Esophagus (tissue), 2 donors: Measurements from ENCODE around the gene C4A. TPM values are rescaled to one million over a fixed set of nuclear protein-coding genes. Genes with fewer than 3 reads are reported as not detected.
"Not testable (repeated sequence)": the region's sequence is repeated elsewhere in the genome, so short reads cannot be mapped to it uniquely, and the experiment has no call there.

Source experiments
- H3K27ac ChIP-seq, 2 donors: one replicate each; pipeline ENCODE4 v1.5.1; 2013; ENCODE audit warnings: low read depth in 2 of 2, mild to moderate bottlenecking in 2 of 2, inconsistent platforms in 1 of 2, low read length in 1 of 2, moderate library complexity in 1 of 2
- H3K27me3 ChIP-seq, 2 donors: one replicate each; pipeline ENCODE4 v1.6.1; 2013; ENCODE audit warnings: low read length in 2 of 2, control low read depth in 1 of 2, mild to moderate bottlenecking in 1 of 2; ENCODE audit not compliant: insufficient read depth in 2 of 2, control insufficient read depth in 1 of 2
- H3K36me3 ChIP-seq, 2 donors: one replicate each; pipeline ENCODE4 v1.6.1; 2013; ENCODE audit warnings: low read length in 1 of 2; ENCODE audit not compliant: control insufficient read depth in 2 of 2, insufficient read depth in 2 of 2
- H3K4me1 ChIP-seq, 2 donors: one replicate each; pipeline ENCODE4 v1.6.1; 2013; ENCODE audit warnings: low read length in 1 of 2; ENCODE audit not compliant: control insufficient read depth in 2 of 2, insufficient read depth in 2 of 2
- H3K4me3 ChIP-seq, 2 donors: one replicate each; pipeline ENCODE4 v1.5.1; 2013; ENCODE audit warnings: low read length in 2 of 2, mild to moderate bottlenecking in 2 of 2, low read depth in 1 of 2, moderate library complexity in 1 of 2
- H3K9me3 ChIP-seq, 2 donors: one replicate each; pipeline ENCODE4 v1.6.1; 2013; ENCODE audit warnings: mild to moderate bottlenecking in 2 of 2, low read depth in 1 of 2, low read length in 1 of 2, moderate library complexity in 1 of 2; ENCODE audit not compliant: control insufficient read depth in 2 of 2, insufficient read depth in 1 of 2
- WGBS, 2 donors: extraction: QIAGEN DNeasy Blood & Tissue Kit; methylation state at CpG; one replicate each; pipeline ENCODE4 v1.1.7; 2013; 5-methylcytosine and 5-hydroxymethylcytosine counted together
- polyA plus RNA-seq, 2 donors: library from polyadenylated mRNA; stranded (reverse); fragments of 200-250 nt; gene quantifications; one replicate each; pipeline ENCODE4 v1.2.3, GENCODE V29; 2013
- donor health status: healthy with polysubstance abuse.
- donor health status: Bipolar disorder and iron deficiency.

The C4A gene
- polyA plus RNA-seq, 2 donors, result 6.9 to 13.1 TPM

- Histone ChIP-seq H3K9me3 (no peaks in the 10 kb centered on the region), H3K27me3 (no peaks in the 10 kb centered on the region), H3K4me1 (peaks cover 0 to 1% of the 10 kb centered on the region in 2 donors), H3K4me3 (no peak overlapping the region), H3K27ac (no peak overlapping the region), H3K36me3 (peaks cover 0 to 7% of the 10 kb centered on the region in 2 donors)
- WGBS, 2 donors, result 95% methylated on average over 12 of the region's 12 CpGs
These were observed 3.9 kb upstream of the C4A start for GRCh38 chr6:31977816-31978431.

DNA sequence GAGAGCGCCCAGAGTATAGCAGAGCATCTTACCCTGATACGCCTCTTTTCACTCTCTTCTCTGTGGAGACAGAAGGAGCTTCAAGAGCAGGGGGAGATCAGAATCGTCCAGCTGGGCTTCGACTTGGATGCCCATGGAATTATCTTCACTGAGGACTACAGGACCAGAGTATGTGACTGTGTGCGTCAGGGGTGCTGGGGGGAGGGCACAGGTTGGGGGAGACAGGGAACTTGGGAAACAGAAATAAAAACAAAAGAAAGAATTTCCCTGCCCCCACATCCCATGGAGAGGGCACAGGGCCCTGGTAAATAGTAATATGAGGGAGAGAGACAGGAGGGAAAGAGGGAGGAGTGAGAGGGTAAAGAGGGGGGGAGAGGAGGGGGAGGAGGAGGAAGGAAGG is 3.0 kb upstream of the C4A start:
- no peaks in the 10 kb centered on the region for H3K27me3 ChIP-seq
- H3K9me3 ChIP-seq, result no peaks in the 10 kb centered on the region
- H3K27ac ChIP-seq, result no peak overlapping the region
- no peak overlapping the region for H3K4me3 ChIP-seq
- peaks cover 0 to 7% of the 10 kb centered on the region in 2 donors for H3K36me3 ChIP-seq
- WGBS, 2 donors, result 84 to 92% methylated on average over 5 of the region's 5 CpGs
- H3K4me1 ChIP-seq, result no peaks in the 10 kb centered on the region

DNA sequence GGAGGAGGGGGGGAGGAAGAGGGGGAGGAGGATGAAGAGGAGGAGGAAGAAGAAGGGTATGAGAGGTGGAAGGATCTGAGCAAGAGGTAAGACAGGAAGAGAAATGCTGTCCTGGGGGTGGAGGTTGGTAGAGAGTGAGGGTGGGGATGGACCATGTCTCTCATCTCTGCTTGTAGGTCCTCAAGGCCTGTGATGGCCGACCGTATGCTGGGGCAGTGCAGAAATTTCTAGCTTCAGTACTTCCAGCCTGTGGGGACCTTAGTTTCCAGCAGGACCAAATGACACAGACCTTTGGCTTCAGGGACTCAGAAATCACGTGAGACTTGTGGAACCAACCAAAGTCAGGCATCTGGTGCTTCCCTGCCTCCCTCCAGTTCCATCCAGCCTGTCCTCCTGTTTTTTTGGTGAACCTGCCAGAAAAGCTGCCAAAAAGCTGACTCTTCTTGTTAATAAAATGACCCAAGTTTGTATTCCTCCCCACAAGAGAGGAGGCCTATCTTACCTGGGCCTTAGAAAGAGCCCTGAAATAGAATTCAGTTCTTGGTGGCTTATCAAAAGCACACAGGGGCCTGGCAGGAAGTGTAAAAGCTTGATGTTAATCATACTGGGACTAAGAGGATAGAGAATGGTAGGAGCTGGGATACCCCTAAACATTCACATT is 2.5 kb upstream of the C4A start:
- no peak overlapping the region for H3K27ac ChIP-seq
- no peaks in the 10 kb centered on the region for H3K9me3 ChIP-seq
- 90 to 92% methylated on average over 3 of the region's 3 CpGs for WGBS, 2 donors
- no peak overlapping the region for H3K4me3 ChIP-seq
- H3K36me3 ChIP-seq, result peaks cover 0 to 7% of the 10 kb centered on the region in 2 donors
- H3K27me3 ChIP-seq, result no peaks in the 10 kb centered on the region
- H3K4me1 ChIP-seq, result no peaks in the 10 kb centered on the region

GRCh38 chr6:31980195-31980876 is 1.5 kb upstream of the C4A start:
- H3K4me1 ChIP-seq, H3K36me3 ChIP-seq, H3K4me3 ChIP-seq, H3K9me3 ChIP-seq, H3K27me3 ChIP-seq, H3K27ac ChIP-seq: not testable (repeated sequence)
- WGBS, 2 donors, result 92 to 94% methylated on average over 13 of the region's 13 CpGs

DNA sequence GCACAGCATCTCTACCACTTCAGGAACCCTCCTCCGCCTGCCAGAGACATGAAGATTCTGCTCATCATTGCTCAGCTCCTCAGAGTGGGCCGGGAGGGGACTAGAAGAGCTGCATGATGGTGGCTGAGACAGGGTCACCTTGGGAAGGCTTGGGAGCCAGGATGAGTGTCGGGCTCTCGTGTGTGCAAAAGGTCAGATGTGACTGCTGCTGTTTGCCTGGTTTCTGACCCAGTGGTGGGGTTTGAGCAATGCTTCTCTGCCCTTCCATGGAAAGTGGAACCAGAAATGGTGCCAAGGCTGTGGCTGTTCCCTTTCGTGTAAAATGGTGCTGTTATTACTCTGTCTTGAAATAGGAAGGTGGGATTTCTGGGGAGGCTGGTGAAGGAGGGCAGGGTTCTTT is 859 bp upstream of the C4A start:
- H3K36me3 ChIP-seq, H3K4me3 ChIP-seq, H3K27ac ChIP-seq, H3K27me3 ChIP-seq, H3K9me3 ChIP-seq, H3K4me1 ChIP-seq: not testable (repeated sequence)
- no CpG with 5 or more reads among the region's 5 CpGs for WGBS, 2 donors

- not testable (repeated sequence) for H3K4me1 ChIP-seq, H3K9me3 ChIP-seq, H3K27ac ChIP-seq, H3K36me3 ChIP-seq, H3K4me3 ChIP-seq, H3K27me3 ChIP-seq
- WGBS, 2 donors, result no CpG with 5 or more reads among the region's 10 CpGs
These were observed 7.5 kb downstream of the C4A start for GRCh38 chr6:31989363-31989762.

DNA sequence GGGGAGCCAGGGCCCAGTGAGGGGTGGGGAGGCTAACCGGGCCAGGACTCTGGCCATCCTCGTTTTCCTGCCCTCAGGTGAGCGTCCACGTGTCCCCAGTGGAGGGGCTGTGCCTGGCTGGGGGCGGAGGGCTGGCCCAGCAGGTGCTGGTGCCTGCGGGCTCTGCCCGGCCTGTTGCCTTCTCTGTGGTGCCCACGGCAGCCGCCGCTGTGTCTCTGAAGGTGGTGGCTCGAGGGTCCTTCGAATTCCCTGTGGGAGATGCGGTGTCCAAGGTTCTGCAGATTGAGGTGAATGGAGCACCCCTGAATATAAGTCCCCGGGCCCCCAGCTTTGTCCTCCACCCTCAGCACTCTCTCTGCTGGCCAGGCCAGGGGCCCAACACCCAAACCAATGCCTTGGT is 12.6 kb downstream of the C4A start:
- not testable (repeated sequence) for H3K27ac ChIP-seq, H3K4me1 ChIP-seq, H3K27me3 ChIP-seq, H3K36me3 ChIP-seq, H3K9me3 ChIP-seq, H3K4me3 ChIP-seq
- WGBS, 2 donors, result 97 to 98% methylated on average over 7 to 10 of the region's 14 CpGs

DNA sequence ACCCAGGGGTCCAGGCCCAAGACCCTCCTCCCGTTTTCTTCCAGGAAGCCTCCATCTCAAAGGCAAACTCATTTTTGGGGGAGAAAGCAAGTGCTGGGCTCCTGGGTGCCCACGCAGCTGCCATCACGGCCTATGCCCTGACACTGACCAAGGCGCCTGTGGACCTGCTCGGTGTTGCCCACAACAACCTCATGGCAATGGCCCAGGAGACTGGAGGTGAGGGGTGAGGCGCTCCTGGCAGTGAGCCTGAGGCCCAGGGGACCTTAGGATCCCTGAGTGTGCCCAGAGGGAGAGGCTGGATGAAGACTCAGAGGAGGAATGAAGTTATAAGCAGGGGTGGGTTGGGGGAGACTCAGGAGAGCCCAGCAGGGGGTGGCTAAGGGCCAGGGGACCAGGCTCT is 14.5 kb downstream of the C4A start:
- H3K4me1 ChIP-seq, H3K27me3 ChIP-seq, H3K4me3 ChIP-seq, H3K27ac ChIP-seq, H3K36me3 ChIP-seq, H3K9me3 ChIP-seq: not testable (repeated sequence)
- WGBS, 2 donors, result 92 to 94% methylated on average over 5 to 6 of the region's 6 CpGs

DNA sequence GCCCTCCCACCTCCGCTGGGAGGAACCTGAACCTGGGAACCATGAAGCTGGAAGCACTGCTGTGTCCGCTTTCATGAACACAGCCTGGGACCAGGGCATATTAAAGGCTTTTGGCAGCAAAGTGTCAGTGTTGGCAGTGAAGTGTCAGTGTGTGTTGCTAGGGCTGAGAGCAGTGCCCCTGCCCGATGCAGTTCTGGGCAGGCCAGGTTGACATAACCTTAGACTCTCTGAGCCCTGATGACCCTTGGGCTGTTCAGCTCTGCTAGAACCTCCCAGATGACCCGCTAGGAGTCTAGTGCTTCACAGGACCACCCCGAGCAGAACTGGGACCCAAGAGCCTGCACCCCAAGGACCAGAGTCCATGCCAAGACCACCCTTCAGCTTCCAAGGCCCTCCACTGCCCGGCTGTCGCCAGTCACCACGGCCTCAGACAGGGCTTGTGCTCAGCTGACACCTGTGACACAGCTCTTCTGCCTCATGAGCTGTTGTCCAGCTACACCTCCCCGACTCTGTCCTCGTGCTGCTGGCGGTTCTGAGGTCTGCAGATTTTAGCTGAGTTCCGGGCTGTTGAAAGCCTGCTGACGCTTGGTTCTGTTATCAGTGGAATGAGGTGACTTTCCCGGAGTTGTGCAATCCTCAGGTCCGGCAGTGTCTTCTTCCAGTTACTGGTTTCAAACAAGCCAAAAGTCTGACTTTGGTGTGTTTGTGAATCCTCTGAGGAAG is 20.9 kb downstream of the C4A start:
- not testable (repeated sequence) for H3K27me3 ChIP-seq, H3K4me3 ChIP-seq, H3K36me3 ChIP-seq, H3K9me3 ChIP-seq, H3K27ac ChIP-seq, H3K4me1 ChIP-seq
- WGBS, 2 donors, result no CpG with 5 or more reads among the region's 15 CpGs
